NCI-H146 (cell line): ENCODE measurements around the gene ARHGAP42.

Source experiments
- DNase-seq: peaks from one replicate; lab custom pipeline; 2025; lab: John Stamatoyannopoulos, UW

ARHGAP42 gene

DNA sequence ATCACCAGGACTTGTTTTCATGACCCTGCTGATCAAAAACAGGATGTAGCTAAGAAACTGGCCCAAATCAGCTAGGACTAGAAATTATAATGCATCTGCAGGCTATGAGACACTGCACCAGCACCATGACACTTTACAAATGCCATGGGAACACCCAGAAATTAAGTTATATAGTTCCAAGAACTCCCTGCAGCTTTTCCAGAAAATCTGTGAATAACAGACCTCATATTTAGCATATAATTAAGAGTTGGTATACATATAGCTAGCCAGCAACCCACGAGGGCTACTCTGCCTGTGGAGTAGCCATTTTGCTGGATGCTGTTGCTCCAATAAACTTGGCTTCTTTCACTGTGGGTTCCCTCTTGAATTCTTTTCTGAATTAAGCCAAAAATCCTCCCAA is 341.6 kb downstream of the ARHGAP42 start:
- no peak for DNase-seq

DNA sequence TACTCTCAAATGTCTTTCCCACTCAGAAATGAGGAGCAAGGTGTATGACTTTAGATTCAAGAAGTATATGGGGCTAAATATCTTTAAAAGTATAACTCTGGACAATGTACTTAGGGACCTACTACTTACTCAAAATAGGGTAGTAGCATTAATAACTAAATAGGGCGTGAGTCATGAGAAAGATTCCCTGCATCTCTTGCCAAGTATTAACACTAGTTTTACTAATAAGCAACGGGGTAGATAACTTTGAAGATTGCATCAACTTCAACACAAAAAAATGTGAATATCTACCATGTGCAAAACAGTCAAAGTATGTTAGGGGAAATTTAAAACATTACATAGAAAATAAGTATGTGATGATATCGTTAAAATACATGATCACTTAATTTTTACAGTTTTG is 342.9 kb downstream of the ARHGAP42 start:
- no peak for DNase-seq

DNA sequence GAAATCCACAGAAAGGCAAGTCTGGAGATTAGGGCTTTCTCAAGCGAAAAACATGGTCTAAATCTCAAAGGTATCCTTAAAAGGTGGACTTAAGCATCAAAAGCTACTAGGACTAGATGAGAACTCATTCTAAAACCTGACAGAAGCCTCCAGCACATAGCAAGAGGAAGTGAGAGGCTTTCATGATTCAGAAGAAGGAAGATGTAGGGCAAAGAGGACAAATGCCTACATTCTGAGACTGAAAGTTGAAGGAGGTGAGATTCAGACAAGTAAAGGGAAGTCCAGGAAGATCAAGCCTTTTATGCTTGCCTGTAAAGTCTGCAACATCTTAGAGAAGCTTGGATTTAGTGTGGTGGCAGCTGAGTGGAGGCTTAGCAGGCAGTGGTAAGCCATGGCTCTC is 343.6 kb downstream of the ARHGAP42 start:
- no peak for DNase-seq

DNA sequence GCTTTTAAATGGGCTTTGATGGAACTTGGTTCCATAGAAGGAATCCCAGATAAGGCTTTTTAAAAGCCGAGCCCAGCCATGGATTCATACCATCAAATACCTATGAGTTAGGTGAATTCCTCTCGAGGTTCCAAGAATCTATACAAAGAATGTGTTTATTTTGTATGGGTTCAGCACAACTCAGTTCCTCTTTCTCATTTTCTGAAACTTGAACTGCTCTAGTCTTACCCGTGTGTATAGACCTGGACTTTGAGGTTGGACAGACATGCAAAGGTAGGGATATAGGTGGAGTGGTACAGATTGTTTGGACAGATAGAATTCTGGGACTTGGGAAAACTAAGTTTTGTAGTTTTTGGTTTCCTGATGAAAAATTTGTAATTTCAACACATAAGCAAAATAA is 344.6 kb downstream of the ARHGAP42 start:
- no peak for DNase-seq

DNA sequence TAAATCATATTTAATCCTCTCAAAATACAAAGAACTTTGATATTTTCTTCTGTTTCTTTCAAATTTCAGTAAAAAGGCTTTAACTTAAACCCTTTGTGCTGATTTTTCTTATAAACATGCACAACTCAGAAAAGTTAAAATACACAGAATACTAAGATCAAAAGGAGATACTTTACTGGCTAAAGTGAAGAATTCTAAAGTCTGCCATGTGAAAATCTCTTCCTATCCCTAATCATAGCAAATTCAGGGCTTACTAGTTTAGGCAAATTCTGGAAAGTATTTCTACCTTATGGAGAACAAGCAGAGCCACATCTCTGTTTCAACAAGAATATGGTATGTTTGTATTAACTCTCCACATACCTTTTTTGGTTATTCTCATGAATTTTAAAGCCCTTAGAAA is 345.9 kb downstream of the ARHGAP42 start:
- DNase-seq = no peak

DNA sequence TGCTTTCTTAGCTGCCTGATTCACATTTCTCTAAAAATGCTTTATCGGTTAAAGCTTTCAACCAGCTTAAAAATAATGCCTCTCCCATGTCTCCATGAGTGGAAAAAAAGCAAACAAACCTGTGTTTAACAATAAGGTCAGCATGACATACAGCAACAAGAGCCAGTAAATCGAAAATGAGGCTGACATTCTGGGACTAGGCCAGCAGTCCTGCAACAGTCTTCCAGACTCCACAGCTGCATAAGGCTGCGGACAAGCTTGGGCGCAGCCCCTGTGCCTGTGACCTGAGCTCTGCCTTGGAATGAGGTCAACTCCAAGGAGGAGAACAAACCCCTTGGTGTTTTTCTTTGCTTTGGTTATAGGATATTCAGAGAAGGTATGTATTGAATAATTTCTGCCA is 347.0 kb downstream of the ARHGAP42 start:
- DNase-seq = no peak

DNA sequence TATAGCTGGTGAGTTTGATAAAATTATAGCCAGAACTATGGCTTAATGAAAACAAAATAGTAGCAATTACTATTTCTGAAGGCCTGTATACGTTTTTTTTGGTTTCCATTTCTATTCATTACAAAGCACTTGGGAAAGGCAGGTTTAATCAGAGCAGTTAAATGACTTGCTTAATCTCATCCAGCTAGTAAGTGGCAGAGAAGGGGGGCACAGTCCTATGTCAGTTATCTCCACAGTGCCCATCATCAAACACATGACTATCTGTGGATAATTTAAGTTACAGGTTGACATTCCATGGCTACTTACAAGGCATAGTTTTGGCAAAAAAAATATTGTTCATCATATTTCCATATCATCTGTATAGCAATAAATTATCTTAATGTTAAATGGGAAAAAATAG is 348.8 kb downstream of the ARHGAP42 start:
- no peak for DNase-seq
